ENCODE results near the gene SLC5A5.
A peak's percentile ranks its signal among the peaks of the same experiment; 100 is the strongest.

SLC5A5 gene

GRCh38 chr19:17866312-17866963 is 5.3 kb upstream of the SLC5A5 start:
- POLR2A ChIA-PET: interaction anchor here (0.8 to 2.9 kb wide), 3 partner anchors 36 to 78 kb away, joined by 4 to 17 read pairs (median 4); partner anchors contain the start of gene CCDC124
- Histone ChIP-seq H3K36me3 (ENCODE audit: control insufficient read depth in 2 of 2, insufficient read depth in 1 of 2, low read length in 2 of 2) (peaks cover 0 to 47% of the 10 kb centered on the region in 2 experiments; a peak in 2 of 3 replicates), H3K27ac (ENCODE audit: extremely low read depth, low read depth, low read length) (no peak overlapping the region), H3K9me3 (ENCODE audit: control insufficient read depth, insufficient read depth, low read depth, low read length) (no peaks in the 10 kb centered on the region), H3K4me3 (ENCODE audit: low read depth, low read length) (no peak overlapping the region), H3K4me1 (ENCODE audit: control insufficient read depth, insufficient read depth, low read length) (no peaks in the 10 kb centered on the region)
- CTCF ChIA-PET: no interaction called here
- TF ChIP-seq ZNF488 (tag by site-specific recombination; IDR thresholded peaks at IDR 0.05) (0 out of 2 replicates have a peak, but pooled peaks have one; percentile 45), ZNF585B (tag by site-specific recombination; IDR thresholded peaks at IDR 0.05) (no peak), ATF2 (tag by site-specific recombination; IDR thresholded peaks at IDR 0.05; ENCODE audit: low read depth) (no peak), ZNF416 (tag by site-specific recombination; IDR thresholded peaks at IDR 0.05) (no peak), BCL6B (tag by site-specific recombination; IDR thresholded peaks at IDR 0.05) (no peak), ZNF223 (tag by site-specific recombination; IDR thresholded peaks at IDR 0.05) (no peak), ZNF366 (tag by site-specific recombination; conservative IDR thresholded peaks at IDR 0.05) (peak; percentile 99), ZNF398 (tag by site-specific recombination; IDR thresholded peaks at IDR 0.05) (0 out of 2 replicates have a peak, but pooled peaks have one; percentile 9), ZNF692 (tag by site-specific recombination; IDR thresholded peaks at IDR 0.05) (no peak), GLIS1 (tag by site-specific recombination; IDR thresholded peaks at IDR 0.05) (no peak; the same call in 1 of the 2 replicates), CTCF (tag by site-specific recombination; IDR thresholded peaks at IDR 0.05) (no peak), ZNF391 (tag by site-specific recombination; IDR thresholded peaks at IDR 0.05; ENCODE audit: borderline replicate concordance, low read depth) (no peak), ZSCAN23 (tag by site-specific recombination; IDR thresholded peaks at IDR 0.05) (no peak; the same call in 1 of the 2 replicates), ZNF626 (tag by site-specific recombination; IDR thresholded peaks at IDR 0.05) (no peak), PRDM4 (tag by site-specific recombination; IDR thresholded peaks at IDR 0.05) (no peak), ZNF530 (tag by site-specific recombination; IDR thresholded peaks at IDR 0.05; ENCODE audit: low read depth) (no peak), HIC1 (tag by site-specific recombination; IDR thresholded peaks at IDR 0.05) (no peak), REST (tag by site-specific recombination; IDR thresholded peaks at IDR 0.05) (0 out of 2 replicates have a peak, but pooled peaks have one; percentile 16)
